Keratinocyte (primary cell): ENCODE results near the gene CDH6. TPM values are rescaled to one million over a fixed set of nuclear protein-coding genes. Genes with fewer than 3 reads are reported as not detected.

Experiments used
- DNase-seq: peaks from one replicate; pipeline ENCODE4 v3.0.0-alpha.2; 2011; ENCODE audit warnings: low read depth, missing footprints, low spot score
- FAIRE-seq: peaks from 2 replicates; lab custom pipeline; 2011; peaks lifted over from hg19 to GRCh38; lab: Jason Lieb, UNC
- H2AFZ ChIP-seq: 2 replicates; pipeline ENCODE4 v1.6.0; 2012; ENCODE audit warnings: low read length, control low read depth, inconsistent platforms; ENCODE audit not compliant: control insufficient read depth
- H3K27ac ChIP-seq: 2 replicates; pipeline ENCODE4 v1.5.1; 2011; ENCODE audit warnings: low read length; ENCODE audit not compliant: control insufficient read depth, insufficient read depth
- H3K27me3 ChIP-seq: 3 replicates; pipeline ENCODE4 v1.6.0; 2011; ENCODE audit warnings: low read length; ENCODE audit not compliant: control insufficient read depth, insufficient read depth; ENCODE audit errors: extremely low read depth
- H3K36me3 ChIP-seq, 2 experiments: 2 replicates in 1 of 2; 3 replicates in 1 of 2; pipeline ENCODE4 v1.5.1; 2011; ENCODE audit warnings: low read length in 2 of 2, mild to moderate bottlenecking in 1 of 2; ENCODE audit not compliant: control insufficient read depth in 2 of 2, insufficient read depth in 2 of 2; ENCODE audit errors: extremely low read depth in 1 of 2
- H3K4me1 ChIP-seq: 3 replicates; pipeline ENCODE4 v1.5.1; 2011; ENCODE audit warnings: low read length; ENCODE audit not compliant: control insufficient read depth, insufficient read depth; ENCODE audit errors: extremely low read depth
- H3K4me2 ChIP-seq: 3 replicates; pipeline ENCODE4 v1.6.0; 2011; ENCODE audit warnings: low read depth, low read length; ENCODE audit not compliant: control insufficient read depth, insufficient read depth; ENCODE audit errors: extremely low read depth
- H3K4me3 ChIP-seq, 3 experiments: fragments of 200-600 bp in 1 of 3; sonication (generic) in 1 of 3; 2 replicates in 2 of 3; 3 replicates in 1 of 3; pipeline ENCODE4 v1.5.1; 2011 to 2016; ENCODE audit warnings: low read length in 3 of 3, mild to moderate bottlenecking in 3 of 3, control low read depth in 2 of 3, inconsistent platforms in 1 of 3, low read depth in 1 of 3, mixed read lengths in 1 of 3, mixed run types in 1 of 3, moderate library complexity in 1 of 3; ENCODE audit not compliant: control insufficient read depth in 2 of 3, insufficient read depth in 2 of 3; ENCODE audit errors: extremely low read depth in 1 of 3
- H3K79me2 ChIP-seq: 2 replicates; pipeline ENCODE4 v1.6.0; 2012; ENCODE audit warnings: low read length; ENCODE audit not compliant: control insufficient read depth, insufficient read depth
- H3K9ac ChIP-seq: 3 replicates; pipeline ENCODE4 v1.6.0; 2011; ENCODE audit warnings: low read length; ENCODE audit not compliant: control insufficient read depth, insufficient read depth; ENCODE audit errors: extremely low read depth
- H3K9me1 ChIP-seq: 3 replicates; pipeline ENCODE4 v1.6.0; 2011; ENCODE audit warnings: low read length; ENCODE audit not compliant: control insufficient read depth, insufficient read depth; ENCODE audit errors: extremely low read depth
- H3K9me3 ChIP-seq: 2 replicates; pipeline ENCODE4 v1.5.1; 2012; ENCODE audit warnings: low read depth, low read length; ENCODE audit not compliant: control insufficient read depth
- H4K20me1 ChIP-seq: 3 replicates; pipeline ENCODE4 v1.6.0; 2011; ENCODE audit warnings: low read length; ENCODE audit not compliant: control insufficient read depth, insufficient read depth; ENCODE audit errors: extremely low read depth
- CTCF ChIP-seq, 3 experiments: IDR thresholded peaks in 1 of 3; conservative IDR thresholded peaks in 1 of 3; optimal IDR thresholded peaks in 1 of 3; 2 replicates in 2 of 3; 3 replicates in 1 of 3; pipeline versions ENCODE3 to v1.5.1; 2011; ENCODE audit warnings: low read length in 3 of 3, mild to moderate bottlenecking in 3 of 3, moderate library complexity in 2 of 3, control low read depth in 1 of 3, inconsistent platforms in 1 of 3; ENCODE audit not compliant: insufficient read depth in 2 of 3; ENCODE audit errors: extremely low read depth in 1 of 3
- EZH2 ChIP-seq: IDR thresholded peaks from one replicate; pipeline ENCODE4 v1.6.1; 2012; ENCODE audit warnings: inconsistent platforms, mild to moderate bottlenecking, low read length, moderate library complexity
- dilution Hi-C: fragments of 300-500 bp; cut with MboI; formaldehyde crosslinking; loops from one replicate; pipeline ENCODE4 v1.7.0; 2020; ENCODE audit warnings: low sequenced_read_pairs; ENCODE audit not compliant: extremely low pct_ligation_motif_present
- polyA plus RNA-seq, 5 experiments: library from polyadenylated mRNA; depleted of rRNA in 3 of 5; stranded (reverse) in 3 of 5; stranded (forward) in 1 of 5; unstranded in 1 of 5; fragments of >200 nt; gene quantifications; 1 replicate in 1 of 5; 2 replicates in 3 of 5; 3 replicates in 1 of 5; pipeline versions ENCODE4 v1.2.1 to v1.2.3, GENCODE V29; 2011 to 2012; ENCODE audit warnings: missing spikeins in 2 of 5, low read depth in 1 of 5, low replicate concordance in 1 of 5

Gene CDH6
- polyA plus RNA-seq, 1 donor (not counting 4 experiments of a cell fraction or from before 2014, with no cell fraction given), result not detected

GRCh38 chr5:31213705-31214121 lies 20.2 kb downstream of the CDH6 start:
- no peak overlapping the region for H2AFZ ChIP-seq
- H3K27me3 ChIP-seq, result no peaks in the 10 kb centered on the region
- H3K27ac ChIP-seq, result no peak overlapping the region
- no peak for FAIRE-seq
- no peak for DNase-seq
- TF ChIP-seq CTCF (optimal IDR thresholded peaks at IDR 0.05 in 1 of 3, IDR thresholded peaks at IDR 0.05 in 1 of 3, conservative IDR thresholded peaks at IDR 0.05 in 1 of 3; ENCODE audit: extremely low read depth in 1 of 3, insufficient read depth in 2 of 3, low read length in 3 of 3) (no peak), EZH2 (no peak)
- dilution Hi-C loops, result no loop called here
- no peaks in the 10 kb centered on the region for H3K4me1 ChIP-seq
- no peaks in the 10 kb centered on the region for H3K9me3 ChIP-seq
- H3K9ac ChIP-seq, result no peak overlapping the region
- no peaks in the 10 kb centered on the region for H3K36me3 ChIP-seq
- H3K4me3 ChIP-seq, result no peak overlapping the region
- no peak overlapping the region for H3K4me2 ChIP-seq
- no peaks in the 10 kb centered on the region for H4K20me1 ChIP-seq
- no peaks in the 10 kb centered on the region for H3K9me1 ChIP-seq
- no peaks in the 10 kb centered on the region for H3K79me2 ChIP-seq

GRCh38 chr5:31214229-31214628 lies 20.7 kb downstream of the CDH6 start:
- Histone ChIP-seq H3K4me2 (no peak overlapping the region), H3K79me2 (no peaks in the 10 kb centered on the region), H3K27me3 (no peaks in the 10 kb centered on the region), H3K9me1 (no peaks in the 10 kb centered on the region), H3K4me1 (no peaks in the 10 kb centered on the region), H2AFZ (no peak overlapping the region), H3K9ac (no peak overlapping the region), H3K27ac (no peak overlapping the region), H3K9me3 (no peaks in the 10 kb centered on the region), H3K4me3 (no peak overlapping the region), H3K36me3 (no peaks in the 10 kb centered on the region), H4K20me1 (no peaks in the 10 kb centered on the region)
- dilution Hi-C loops, result no loop called here
- FAIRE-seq (no peak), DNase-seq (no peak)
- TF ChIP-seq EZH2 (no peak), CTCF (optimal IDR thresholded peaks at IDR 0.05 in 1 of 3, IDR thresholded peaks at IDR 0.05 in 1 of 3, conservative IDR thresholded peaks at IDR 0.05 in 1 of 3; ENCODE audit: extremely low read depth in 1 of 3, insufficient read depth in 2 of 3, low read length in 3 of 3) (no peak)
